GM18907 (cell line): Measurements from ENCODE around the gene ZNF443.
"Not testable (repeated sequence)": the region's sequence is repeated elsewhere in the genome, so short reads cannot be mapped to it uniquely, and the experiment has no call there.

Experiments
- ATAC-seq: cut with Tn5 transposase; IDR thresholded peaks from one replicate; pipeline ENCODE4 v1.9.1; 2021; ENCODE audit warnings: mild to moderate bottlenecking, moderate library complexity; ENCODE audit not compliant: unreplicated experiment

Gene ZNF443

DNA sequence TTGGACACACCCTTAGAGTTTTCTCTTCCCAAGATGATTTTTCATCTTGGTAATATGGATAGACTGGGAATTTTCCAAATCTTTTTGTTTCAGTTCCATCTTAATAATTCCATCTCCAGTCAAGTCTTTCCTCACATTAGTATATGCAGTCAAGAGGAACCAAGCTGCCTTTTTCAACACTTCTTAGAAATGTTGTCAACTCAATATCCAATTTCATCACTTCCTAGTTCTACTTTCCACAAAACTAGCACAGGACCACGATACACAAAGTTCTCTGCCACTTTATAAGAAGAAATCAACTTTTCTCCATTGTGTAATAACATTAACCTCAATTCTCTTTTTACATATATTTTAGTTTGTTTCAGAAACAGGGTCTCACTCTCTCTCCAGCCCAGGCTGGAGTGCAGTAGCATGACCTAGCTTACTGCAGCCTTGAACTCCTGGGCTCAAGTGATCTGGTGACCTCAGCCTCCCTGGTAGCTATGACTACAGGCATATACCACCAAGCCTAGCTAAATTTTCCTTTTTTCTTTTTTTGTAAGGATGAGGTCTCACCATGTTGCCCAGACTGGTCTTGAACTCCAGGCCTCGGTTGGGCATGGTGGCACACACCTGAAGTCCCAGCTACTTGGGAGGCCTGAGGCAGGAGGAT is 15.5 kb downstream of the ZNF443 start:
- no peak for ATAC-seq

DNA sequence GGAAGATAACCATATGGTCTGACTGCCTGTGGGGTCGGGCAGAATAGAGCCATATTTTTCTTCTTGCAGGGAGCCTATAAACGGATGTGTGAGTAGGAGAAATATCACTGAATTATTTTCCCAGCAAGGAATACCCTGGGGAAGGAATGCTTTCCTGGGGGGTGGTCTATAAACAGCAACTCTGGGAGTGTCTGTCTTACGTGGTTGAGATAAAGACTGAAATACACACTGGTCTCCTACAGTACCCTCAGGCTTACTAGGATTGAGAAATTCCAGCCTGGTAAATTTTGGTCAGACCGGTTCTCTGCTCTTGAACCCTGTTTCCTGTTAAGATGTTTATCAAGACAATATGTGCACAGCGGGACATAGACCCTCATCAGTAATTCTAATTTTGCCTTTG is 23.5 kb downstream of the ZNF443 start:
- ATAC-seq = not testable (repeated sequence)

DNA sequence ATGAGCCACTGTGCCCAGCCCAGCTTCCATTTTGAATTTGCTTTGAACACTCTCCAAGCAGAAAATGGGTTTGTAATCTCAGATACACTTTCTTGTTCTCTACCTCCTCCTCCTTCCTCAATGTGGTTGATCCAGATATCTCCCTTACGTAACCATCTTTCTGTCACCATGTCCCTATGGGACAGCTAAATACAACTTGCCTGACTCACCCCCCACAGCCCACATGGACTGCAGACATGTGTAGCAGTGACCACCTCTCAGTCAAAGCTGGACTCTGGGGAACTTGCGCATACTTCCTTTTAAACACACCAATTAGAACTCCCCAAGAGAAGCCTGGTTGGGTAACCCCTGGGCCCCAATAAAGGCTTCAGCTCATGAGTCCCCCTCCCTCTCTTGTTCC is 28.9 kb downstream of the ZNF443 start:
- no peak for ATAC-seq

DNA sequence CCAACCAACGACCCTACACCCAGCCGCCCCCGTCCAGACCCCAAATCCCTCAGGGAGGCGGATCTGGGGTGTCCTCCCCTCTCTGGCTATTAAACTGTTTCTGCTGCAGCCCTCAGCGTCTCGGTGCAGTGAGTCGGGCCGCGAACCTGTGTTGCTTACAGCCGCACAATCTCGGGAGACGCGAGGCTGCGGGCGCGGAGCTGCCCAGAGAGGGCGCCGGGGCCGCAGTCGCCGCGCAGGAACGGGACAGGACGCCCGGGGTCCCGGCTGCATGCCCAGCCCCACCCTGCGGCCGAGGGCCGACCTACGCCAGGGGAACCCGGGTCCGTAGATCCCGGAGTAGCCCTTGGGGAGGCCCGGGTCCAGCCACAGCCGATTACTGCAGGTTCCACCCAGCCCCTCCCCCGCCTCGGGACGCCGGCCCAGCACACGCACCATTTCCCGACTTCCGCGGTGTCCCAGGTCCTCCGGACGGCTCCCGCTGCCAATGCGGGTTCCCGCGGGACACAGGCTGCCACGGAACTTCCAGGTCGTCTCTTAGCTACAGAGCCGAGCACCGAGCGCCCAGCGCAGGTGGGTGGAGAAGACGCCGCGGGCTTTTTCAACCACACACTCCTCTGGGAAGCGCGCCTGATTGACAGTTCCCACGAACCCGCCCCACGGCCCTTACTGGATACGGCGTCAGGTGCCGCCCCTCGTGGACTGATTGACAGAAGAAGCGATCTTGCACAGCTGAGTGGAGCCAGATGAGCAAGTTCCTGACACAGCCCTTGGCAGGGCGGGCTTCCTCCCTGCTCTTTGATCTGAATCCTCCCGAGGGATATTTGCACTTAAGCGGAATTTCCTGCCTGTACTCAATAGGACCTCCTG is 40.0 kb downstream of the ZNF443 start, which contains the start of gene ZNF799:
ZNF799 (minus strand) TSS at position 639 of the 870 bp plus-strand sequence; CDS start at position 438, 201 bp downstream.
- peak; percentile 82 for ATAC-seq

DNA sequence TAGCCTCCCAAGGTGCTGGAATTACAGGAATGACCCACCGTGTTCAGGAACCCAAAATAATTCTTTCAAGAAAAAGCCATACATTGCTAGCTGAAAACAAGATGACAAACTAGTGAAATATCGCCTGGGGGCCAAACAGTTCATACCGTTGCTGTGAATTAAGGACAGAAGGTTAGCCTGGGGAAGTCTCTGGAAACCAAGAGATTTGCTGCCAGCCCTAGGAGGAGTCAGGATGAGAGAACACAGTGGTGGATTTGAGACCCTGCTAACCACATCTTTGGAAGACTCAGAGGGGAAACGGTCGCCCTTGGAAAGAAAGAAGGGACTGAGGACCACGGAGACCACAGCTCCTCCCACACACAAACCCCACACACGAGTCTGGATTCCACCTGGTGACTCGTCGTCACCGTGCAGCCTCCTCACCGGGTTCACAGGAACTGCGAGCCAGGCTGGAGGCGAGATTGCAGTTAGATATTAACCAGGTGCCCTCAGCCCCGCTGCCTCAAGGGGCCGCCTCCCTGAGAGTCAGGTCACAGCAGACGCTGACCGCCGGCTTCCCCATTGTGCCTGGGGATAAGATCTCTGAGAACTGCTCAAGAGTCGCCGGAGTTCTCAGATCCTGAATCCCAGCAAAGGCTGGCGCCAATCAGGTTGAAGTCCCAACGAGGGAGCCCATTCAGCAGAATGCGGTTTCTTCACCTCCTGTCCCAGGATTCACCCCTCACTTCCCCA is 40.8 kb downstream of the ZNF443 start:
- peak; percentile 51 for ATAC-seq

DNA sequence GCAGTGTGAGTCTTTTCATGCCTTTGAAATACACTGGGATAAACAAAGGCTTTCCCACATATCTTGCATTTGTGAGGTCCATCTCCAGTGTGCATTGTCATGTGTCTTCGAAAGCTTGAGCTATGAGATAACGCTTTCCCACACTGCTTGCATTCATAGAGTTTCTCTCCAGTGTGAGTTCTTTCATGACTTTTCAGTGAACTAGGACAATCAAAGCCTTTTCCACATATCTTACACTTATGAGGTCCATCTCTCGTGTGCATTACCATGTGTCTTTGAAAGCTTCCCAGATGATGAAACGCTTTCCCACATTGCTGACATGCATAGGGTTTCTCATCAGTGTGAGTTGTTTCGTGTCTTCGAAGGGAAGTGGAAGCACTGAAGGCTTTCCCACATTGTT is 49.7 kb downstream of the ZNF443 start:
- not testable (repeated sequence) for ATAC-seq

DNA sequence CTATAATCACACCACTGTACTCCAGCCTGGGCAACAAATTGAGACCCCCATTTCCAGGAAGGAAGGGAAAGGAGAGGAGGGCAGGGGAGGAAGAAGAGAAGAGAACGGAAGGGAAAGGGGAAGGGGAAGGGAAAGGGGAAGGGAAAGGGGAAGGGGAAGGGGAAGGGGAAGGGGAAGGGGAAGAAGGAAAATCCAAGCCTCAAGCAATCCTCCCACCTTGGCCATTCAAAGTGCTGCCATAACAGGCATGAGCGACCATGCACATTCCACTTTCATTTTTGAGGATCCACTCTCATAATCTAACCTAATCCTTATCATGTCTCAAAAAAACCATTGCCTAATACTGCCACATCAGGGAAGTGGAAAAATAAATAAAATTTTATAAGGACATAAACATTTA is 54.5 kb downstream of the ZNF443 start:
- not testable (repeated sequence) for ATAC-seq

DNA sequence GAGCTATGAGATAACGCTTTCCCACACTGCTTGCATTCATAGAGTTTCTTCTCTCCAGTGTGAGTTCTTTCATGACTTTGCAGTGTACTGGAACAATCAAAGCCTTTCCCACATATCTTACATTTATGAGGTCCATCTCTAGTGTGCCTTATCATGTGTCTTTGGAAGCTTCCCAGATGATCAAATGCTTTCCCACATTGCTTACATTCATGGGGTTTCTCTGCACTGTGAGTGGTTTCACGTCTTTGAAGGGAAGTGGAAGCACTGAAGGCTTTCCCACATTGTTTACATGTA is 60.4 kb downstream of the ZNF443 start:
- no peak for ATAC-seq

DNA sequence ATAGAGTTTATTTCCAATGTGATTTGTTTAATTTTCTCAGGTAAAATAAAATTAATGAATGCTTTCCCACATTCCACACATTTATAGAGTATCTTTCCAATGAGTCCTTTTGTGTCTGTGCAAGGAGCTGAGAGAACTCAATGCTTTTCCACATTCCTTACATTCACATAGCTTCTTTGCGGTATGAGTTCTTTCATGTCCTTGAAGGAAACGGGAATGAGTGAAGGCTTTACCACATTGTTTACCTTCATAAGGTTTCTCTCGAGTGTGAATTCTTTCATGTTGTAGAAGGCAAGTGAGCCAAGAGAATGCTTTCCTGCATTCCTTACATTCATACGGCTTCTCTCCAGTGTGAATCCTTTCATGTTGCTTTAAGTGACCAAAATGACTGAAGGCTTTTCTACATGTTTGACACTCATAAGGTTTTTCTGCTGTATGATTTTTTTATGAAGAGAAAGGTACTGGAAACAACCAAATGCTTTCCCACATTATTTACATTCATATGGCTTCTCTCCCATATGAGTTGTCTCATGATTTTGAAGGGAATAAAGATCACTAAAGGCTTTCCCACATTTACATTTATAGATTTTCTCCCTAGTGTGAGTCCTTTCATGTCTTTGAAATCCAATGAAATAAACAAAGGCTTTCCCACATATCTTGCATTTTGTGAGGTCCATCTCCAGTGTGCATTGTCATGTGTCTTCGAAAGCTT is 60.9 kb downstream of the ZNF443 start:
- no peak for ATAC-seq
